GM23338 (cell line): ENCODE measurements around the gene CHPF. TPM values are rescaled to one million over a fixed set of nuclear protein-coding genes. Genes with fewer than 3 reads are reported as not detected.

Experiments
- ATAC-seq: fragments of 200-7000 bp; cut with Tn5 transposase; 3 replicates; pipeline ENCODE4 v1.9.1; 2020
- DNase-seq: peaks from one replicate; pipeline ENCODE4 v3.0.0-alpha.2; 2015; ENCODE audit warnings: low spot score
- H2AFZ ChIP-seq: fragments of 200-600 bp; sonication (generic); 2 replicates; pipeline ENCODE4 v1.8.0; 2016; ENCODE audit warnings: antibody characterized with exemption, mild to moderate bottlenecking, moderate library complexity
- H3F3A ChIP-seq: fragments of 200-600 bp; sonication (generic); replicated peaks from 2 replicates; pipeline ENCODE4 v1.8.0; 2017; ENCODE audit warnings: antibody characterized with exemption, mixed run types, low read depth
- H3K27ac ChIP-seq: fragments of 200-600 bp; sonication (generic); 2 replicates; pipeline ENCODE4 v1.6.1; 2016; ENCODE audit warnings: low read depth
- H3K27me3 ChIP-seq: fragments of 200-600 bp; sonication (generic); 2 replicates; pipeline ENCODE4 v1.8.0; 2016; ENCODE audit warnings: mild to moderate bottlenecking, mixed run types, moderate library complexity; ENCODE audit not compliant: insufficient read depth
- H3K36me3 ChIP-seq: fragments of 200-600 bp; sonication (generic); 2 replicates; pipeline ENCODE4 v1.8.0; 2016; ENCODE audit warnings: mild to moderate bottlenecking; ENCODE audit not compliant: insufficient read depth
- H3K4me1 ChIP-seq: fragments of 200-600 bp; sonication (generic); 2 replicates; pipeline ENCODE4 v1.8.0; 2016; ENCODE audit warnings: mild to moderate bottlenecking, moderate library complexity; ENCODE audit not compliant: insufficient read depth
- H3K4me2 ChIP-seq: fragments of 200-600 bp; sonication (generic); 2 replicates; pipeline ENCODE4 v1.7.1; 2017; ENCODE audit warnings: mixed run types
- H3K4me3 ChIP-seq: fragments of 200-600 bp; sonication (generic); 2 replicates; pipeline ENCODE4 v1.6.1; 2016; ENCODE audit warnings: mixed run types
- H3K79me2 ChIP-seq: fragments of 200-600 bp; sonication (generic); replicated peaks from 2 replicates; pipeline ENCODE4 v1.8.0; 2017; ENCODE audit warnings: mild to moderate bottlenecking; ENCODE audit not compliant: insufficient read depth
- H3K9me2 ChIP-seq: fragments of 200-600 bp; sonication (generic); 2 replicates; pipeline ENCODE4 v1.8.0; 2017; ENCODE audit not compliant: insufficient read depth
- H4K20me1 ChIP-seq: fragments of 200-600 bp; sonication (generic); replicated peaks from 2 replicates; pipeline ENCODE4 v1.8.0; 2017; ENCODE audit warnings: mild to moderate bottlenecking; ENCODE audit not compliant: insufficient read depth
- H3K27ac Mint-ChIP-seq: 2 replicates; pipeline ENCODE4 v1.8.0; 2020; ENCODE audit warnings: inconsistent platforms, mild to moderate bottlenecking, moderate library complexity, mixed read lengths
- H3K27me3 Mint-ChIP-seq: 3 replicates; pipeline ENCODE4 v1.8.0; 2022; ENCODE audit warnings: low read depth, mild to moderate bottlenecking, moderate library complexity, mixed read lengths, inconsistent platforms; ENCODE audit not compliant: insufficient read depth, poor library complexity
- H3K36me3 Mint-ChIP-seq: 3 replicates; pipeline ENCODE4 v1.8.0; 2021; ENCODE audit warnings: low read depth, mild to moderate bottlenecking, inconsistent platforms, moderate library complexity, mixed read lengths
- H3K4me1 Mint-ChIP-seq: 3 replicates; pipeline ENCODE4 v1.8.0; 2020; ENCODE audit warnings: mild to moderate bottlenecking, inconsistent platforms, mixed read lengths
- H3K4me3 Mint-ChIP-seq: 3 replicates; pipeline ENCODE4 v1.8.0; 2021; ENCODE audit warnings: moderate library complexity, mild to moderate bottlenecking, inconsistent platforms, mixed read lengths
- H3K9me3 Mint-ChIP-seq: 3 replicates; pipeline ENCODE4 v1.8.0; 2020; ENCODE audit warnings: moderate library complexity, mild to moderate bottlenecking, inconsistent platforms, mixed read lengths
- EZH2 ChIP-seq: fragments of 200-600 bp; sonication (generic); IDR thresholded peaks from one replicate; pipeline ENCODE4 v1.8.0; 2017; ENCODE audit warnings: antibody characterized with exemption, mild to moderate bottlenecking, low read depth; ENCODE audit not compliant: unreplicated experiment
- EZH2phosphoT487 ChIP-seq: fragments of 200-600 bp; sonication (generic); IDR thresholded peaks from one replicate; pipeline ENCODE4 v1.8.1; 2018; ENCODE audit warnings: antibody characterized with exemption; ENCODE audit not compliant: unreplicated experiment
- POLR2AphosphoS5 ChIP-seq: IDR thresholded peaks from 2 replicates; pipeline ENCODE4 v1.6.1; 2016; ENCODE audit warnings: antibody characterized with exemption, low read depth
- REST ChIP-seq: IDR thresholded peaks from one replicate; pipeline ENCODE4 v1.6.1; 2018; ENCODE audit warnings: antibody characterized with exemption; ENCODE audit not compliant: unreplicated experiment
- ZNF331 ChIP-seq: fragments of 250-450 bp; sonication (Bioruptor Pico); IDR thresholded peaks from 2 replicates; pipeline ENCODE4 v1.5.0; 2020; ENCODE audit warnings: low read depth, mild to moderate bottlenecking, moderate library complexity
- polyA plus RNA-seq: library from polyadenylated mRNA; unstranded; fragments of >200 nt; fragmentation: Nextera tagmentation; extraction: Ambion mirVana; gene quantifications from 2 replicates; pipeline ENCODE4 v1.2.1, GENCODE V29; 2016
- total RNA-seq: library from RNA; depleted of rRNA; stranded (reverse); fragments of >200 nt; shearing (Covaris generic); gene quantifications from 2 replicates; pipeline ENCODE4 v1.2.3, GENCODE V29; 2014
- TF ChIP-seq, protein P1 (sequence below): IDR thresholded peaks from 2 replicates; pipeline ENCODE4 v1.6.1; 2016; ENCODE audit warnings: antibody characterized with exemption
- TF ChIP-seq, protein P2 (sequence below), 2 experiments: fragments of 200-600 bp in 1 of 2; sonication (generic) in 1 of 2; conservative IDR thresholded peaks; 2 replicates each; pipeline versions ENCODE4 v1.5.1 to v1.6.1; 2016 to 2017; ENCODE audit warnings: antibody characterized with exemption in 2 of 2, low read depth in 2 of 2, mild to moderate bottlenecking in 2 of 2, moderate library complexity in 1 of 2

Gene CHPF
- total and polyA plus RNA-seq, 2 experiments from 2014 or later: 36.5 to 252 TPM

DNA sequence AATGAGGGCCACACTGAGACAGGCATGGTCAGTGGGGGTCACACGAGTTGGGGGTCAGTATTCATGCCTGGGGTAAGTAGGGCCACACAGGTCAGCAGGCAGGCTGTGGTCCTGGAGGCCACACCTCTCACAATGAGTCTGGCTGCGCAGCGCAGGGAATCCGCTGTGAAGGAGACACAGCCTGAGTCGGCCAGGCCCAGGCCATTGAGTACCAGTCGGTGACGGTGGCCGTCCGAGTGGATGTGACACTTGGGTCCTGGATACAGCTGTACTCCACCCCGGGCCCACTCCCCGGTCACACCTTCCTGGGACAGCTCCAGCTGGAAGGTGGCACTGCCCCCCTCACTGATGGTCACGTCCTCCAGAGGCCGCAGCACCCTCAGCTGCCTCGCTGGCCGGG, 10.7 kb upstream of the CHPF start:
- Histone ChIP-seq H3K4me2 (no peak overlapping the region), H3K27ac (no peak overlapping the region), H3K9me2 (no peaks in the 10 kb centered on the region), H3K4me3 (no peak overlapping the region), H2AFZ (no peak overlapping the region), H3F3A (peaks cover 4% of the 10 kb centered on the region; the same call in 1 of the 2 replicates), H4K20me1 (no peaks in the 10 kb centered on the region), H3K79me2 (no peaks in the 10 kb centered on the region), H3K27me3 (peaks cover 17% of the 10 kb centered on the region), H3K36me3 (no peaks in the 10 kb centered on the region; the same call in 1 of the 2 replicates), H3K4me1 (peaks cover 11% of the 10 kb centered on the region)
- H3K36me3 Mint-ChIP-seq: peaks cover 9% of the 10 kb centered on the region; the same call in 1 of the 3 replicates
- TF ChIP-seq REST: no peak
- TF ChIP-seq POLR2AphosphoS5: 0 out of 2 replicates have a peak, but pooled peaks have one; percentile 10
- 0 out of 3 replicates have a peak overlapping the region, but pooled peaks have one; percentile 63 for H3K4me3 Mint-ChIP-seq
- no peaks in the 10 kb centered on the region for H3K9me3 Mint-ChIP-seq
- DNase-seq (no peak), ATAC-seq (no peak)
- H3K27ac Mint-ChIP-seq: no peak overlapping the region
- H3K27me3 Mint-ChIP-seq: peaks cover 37% of the 10 kb centered on the region
- peaks cover 16% of the 10 kb centered on the region for H3K4me1 Mint-ChIP-seq

- Mint-ChIP-seq H3K36me3 (peaks cover 11% of the 10 kb centered on the region; the same call in 1 of the 3 replicates), H3K27ac (no peak overlapping the region), H3K27me3 (peaks cover 34% of the 10 kb centered on the region), H3K4me3 (peak overlapping the region; percentile 63), H3K4me1 (peaks cover 13% of the 10 kb centered on the region), H3K9me3 (no peaks in the 10 kb centered on the region)
- ATAC-seq (no peak), DNase-seq (no peak)
- Histone ChIP-seq H2AFZ (no peak overlapping the region), H3K9me2 (no peaks in the 10 kb centered on the region), H3F3A (peaks cover 4% of the 10 kb centered on the region; the same call in 1 of the 2 replicates), H4K20me1 (no peaks in the 10 kb centered on the region), H3K36me3 (no peaks in the 10 kb centered on the region; the same call in 1 of the 2 replicates), H3K79me2 (no peaks in the 10 kb centered on the region), H3K4me1 (peaks cover 10% of the 10 kb centered on the region), H3K27me3 (peaks cover 17% of the 10 kb centered on the region), H3K4me3 (peak overlapping the region; percentile 98), H3K4me2 (peak overlapping the region; percentile 99), H3K27ac (no peak overlapping the region)
- TF ChIP-seq REST (no peak), ZNF331 (CRISPR knock-in tag) (no peak), EZH2phosphoT487 (no peak), EZH2 (no peak), POLR2AphosphoS5 (0 out of 2 replicates have a peak, but pooled peaks have one; percentile 13)
- TF ChIP-seq, protein P1, sequence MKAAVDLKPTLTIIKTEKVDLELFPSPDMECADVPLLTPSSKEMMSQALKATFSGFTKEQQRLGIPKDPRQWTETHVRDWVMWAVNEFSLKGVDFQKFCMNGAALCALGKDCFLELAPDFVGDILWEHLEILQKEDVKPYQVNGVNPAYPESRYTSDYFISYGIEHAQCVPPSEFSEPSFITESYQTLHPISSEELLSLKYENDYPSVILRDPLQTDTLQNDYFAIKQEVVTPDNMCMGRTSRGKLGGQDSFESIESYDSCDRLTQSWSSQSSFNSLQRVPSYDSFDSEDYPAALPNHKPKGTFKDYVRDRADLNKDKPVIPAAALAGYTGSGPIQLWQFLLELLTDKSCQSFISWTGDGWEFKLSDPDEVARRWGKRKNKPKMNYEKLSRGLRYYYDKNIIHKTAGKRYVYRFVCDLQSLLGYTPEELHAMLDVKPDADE: no peak
- TF ChIP-seq, protein P2, sequence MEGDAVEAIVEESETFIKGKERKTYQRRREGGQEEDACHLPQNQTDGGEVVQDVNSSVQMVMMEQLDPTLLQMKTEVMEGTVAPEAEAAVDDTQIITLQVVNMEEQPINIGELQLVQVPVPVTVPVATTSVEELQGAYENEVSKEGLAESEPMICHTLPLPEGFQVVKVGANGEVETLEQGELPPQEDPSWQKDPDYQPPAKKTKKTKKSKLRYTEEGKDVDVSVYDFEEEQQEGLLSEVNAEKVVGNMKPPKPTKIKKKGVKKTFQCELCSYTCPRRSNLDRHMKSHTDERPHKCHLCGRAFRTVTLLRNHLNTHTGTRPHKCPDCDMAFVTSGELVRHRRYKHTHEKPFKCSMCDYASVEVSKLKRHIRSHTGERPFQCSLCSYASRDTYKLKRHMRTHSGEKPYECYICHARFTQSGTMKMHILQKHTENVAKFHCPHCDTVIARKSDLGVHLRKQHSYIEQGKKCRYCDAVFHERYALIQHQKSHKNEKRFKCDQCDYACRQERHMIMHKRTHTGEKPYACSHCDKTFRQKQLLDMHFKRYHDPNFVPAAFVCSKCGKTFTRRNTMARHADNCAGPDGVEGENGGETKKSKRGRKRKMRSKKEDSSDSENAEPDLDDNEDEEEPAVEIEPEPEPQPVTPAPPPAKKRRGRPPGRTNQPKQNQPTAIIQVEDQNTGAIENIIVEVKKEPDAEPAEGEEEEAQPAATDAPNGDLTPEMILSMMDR (conservative IDR thresholded peaks at IDR 0.05; ENCODE audit: low read depth in 2 of 2): peak in 1 of 2 experiments; percentile 32; a peak in 2 of 4 replicates
These were observed 9.9 kb upstream of the CHPF start for GRCh38 chr2:219553463-219553963.
